GM12891 (cell line): ENCODE results near the gene UBN1.

Source experiments
- DNase-seq: peaks from one replicate; pipeline ENCODE4 v3.0.0; 2011; ENCODE audit warnings: low spot score; ENCODE audit not compliant: insufficient read length
- FAIRE-seq: peaks from 2 replicates; lab custom pipeline; 2011; peaks lifted over from hg19 to GRCh38; lab: Jason Lieb, UNC
- PAX5 ChIP-seq: IDR thresholded peaks from 2 replicates; pipeline ENCODE4 v1.6.1; 2011; ENCODE audit warnings: low read length, moderate library complexity, mild to moderate bottlenecking; ENCODE audit not compliant: insufficient read depth, severe bottlenecking
- POLR2A ChIP-seq: IDR thresholded peaks from 2 replicates; pipeline ENCODE4 v1.6.1; 2011; ENCODE audit warnings: low read depth, low read length, control low read depth
- POLR2AphosphoS5 ChIP-seq: IDR thresholded peaks from 2 replicates; pipeline ENCODE4 v1.6.1; 2011; ENCODE audit warnings: low read depth, low read length, control low read depth
- POU2F2 ChIP-seq: IDR thresholded peaks from 2 replicates; pipeline ENCODE4 v1.6.1; 2011; ENCODE audit warnings: low read depth, mild to moderate bottlenecking, control low read depth, low read length, moderate library complexity
- SPI1 ChIP-seq: IDR thresholded peaks from 2 replicates; pipeline ENCODE4 v1.6.1; 2011; ENCODE audit warnings: low read depth, low read length, control low read depth
- TAF1 ChIP-seq: IDR thresholded peaks from 2 replicates; pipeline ENCODE4 v1.6.1; 2011; ENCODE audit warnings: low read depth, low read length, control low read depth

The UBN1 gene

DNA sequence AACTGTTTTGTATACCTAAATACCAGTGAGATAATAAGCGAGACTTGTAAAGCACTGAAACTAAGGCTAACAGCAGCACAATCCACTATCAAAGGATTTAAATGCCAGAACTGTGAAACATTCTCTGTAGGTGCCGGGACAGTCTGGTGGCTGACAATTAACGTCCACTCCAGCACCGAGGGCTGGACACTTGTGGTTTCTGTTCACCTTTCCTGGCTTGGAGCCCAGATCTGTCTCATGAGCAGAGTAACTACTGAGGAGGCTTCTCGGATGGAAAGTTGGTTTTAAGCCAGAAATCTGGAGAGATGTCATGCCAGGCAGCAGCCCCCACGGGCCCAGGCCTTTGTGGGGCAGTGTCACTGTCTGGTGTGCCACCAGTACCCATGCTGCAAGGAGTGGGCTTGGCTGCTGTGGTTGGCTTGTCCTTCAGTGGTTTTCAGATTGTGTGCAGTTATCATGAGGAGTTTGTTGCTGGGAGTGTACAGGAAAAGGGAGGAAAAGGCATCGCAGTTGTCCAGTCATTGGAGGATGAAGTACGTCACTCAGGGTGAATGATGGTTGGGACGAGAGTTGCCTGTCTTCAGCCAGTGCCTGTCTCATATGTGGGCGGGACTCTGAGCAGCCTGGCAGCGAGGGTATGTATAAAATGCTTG is 35.5 kb downstream of the UBN1 start:
- FAIRE-seq (no peak), DNase-seq (no peak)
- TF ChIP-seq POLR2AphosphoS5: no peak
- no peak for TF ChIP-seq POU2F2
- TF ChIP-seq PAX5: no peak

- DNase-seq: no peak
- TF ChIP-seq TAF1: no peak
- no peak for FAIRE-seq
Observed at GRCh38 chr16:4883501-4883900, 36.2 kb downstream of the UBN1 start.

DNA sequence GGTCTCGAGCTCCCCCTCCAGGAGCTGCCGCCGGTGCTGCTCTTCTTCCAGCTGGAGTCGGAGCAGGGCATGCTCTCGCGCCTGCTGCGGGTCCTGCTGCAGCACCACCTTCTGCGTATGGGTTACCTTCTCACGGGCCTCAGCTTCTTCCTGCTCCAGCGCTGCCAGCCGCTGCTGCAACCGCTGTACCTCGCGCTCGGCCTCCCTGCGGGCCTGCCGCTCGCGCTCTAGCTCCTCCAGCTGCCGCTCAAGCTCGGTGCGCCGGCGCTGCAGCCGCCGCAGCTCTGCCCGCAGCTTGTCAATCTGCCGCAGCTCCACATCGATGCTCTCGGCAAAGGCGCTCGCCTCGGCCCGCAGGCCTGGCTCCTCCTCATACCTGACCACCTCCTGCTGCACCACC is 36.9 kb downstream of the UBN1 start:
- DNase-seq (no peak), FAIRE-seq (no peak)
- TF ChIP-seq POU2F2: no peak
- TF ChIP-seq TAF1: no peak
- TF ChIP-seq POLR2A: no peak
- no peak for TF ChIP-seq PAX5
- no peak for TF ChIP-seq SPI1
- no peak for TF ChIP-seq POLR2AphosphoS5

GRCh38 chr16:4884972-4885874 is 37.9 kb downstream of the UBN1 start:
- no peak for TF ChIP-seq PAX5
- no peak for TF ChIP-seq SPI1
- no peak for TF ChIP-seq POLR2AphosphoS5
- FAIRE-seq: no peak

DNA sequence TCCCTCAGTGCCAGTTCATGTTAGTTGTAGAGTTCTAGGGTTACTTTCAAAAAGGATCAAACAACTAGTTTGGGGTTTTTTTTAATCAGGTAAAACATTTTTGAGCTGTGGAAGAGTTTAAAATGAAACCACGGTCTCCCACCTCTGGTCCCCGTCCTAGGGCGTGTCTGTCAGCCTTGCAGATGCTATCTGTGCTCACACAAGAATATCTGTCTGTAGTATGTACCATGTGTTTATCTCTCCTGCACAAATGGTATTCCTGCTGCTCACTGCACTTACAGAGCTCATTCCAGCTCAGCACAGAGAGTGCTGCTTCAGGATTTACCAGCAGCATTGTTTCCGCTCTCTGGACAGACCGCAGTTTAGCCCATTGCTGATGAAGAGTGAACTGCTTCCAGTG is 38.9 kb downstream of the UBN1 start:
- FAIRE-seq: no peak
- TF ChIP-seq TAF1 (no peak), POLR2AphosphoS5 (no peak), POLR2A (no peak), PAX5 (no peak)
- no peak for DNase-seq

More at GRCh38 chr16:4884972-4885874, 37.9 kb downstream of the UBN1 start:
- no peak for DNase-seq

GRCh38 chr16:4888428-4889135 is 41.3 kb downstream of the UBN1 start:
- DNase-seq (no peak), FAIRE-seq (no peak)
- TF ChIP-seq PAX5 (no peak), POLR2AphosphoS5 (no peak), POLR2A (no peak), SPI1 (no peak)

- DNase-seq: no peak
- TF ChIP-seq POLR2A (no peak), TAF1 (no peak), POLR2AphosphoS5 (no peak), SPI1 (no peak), PAX5 (no peak), POU2F2 (no peak)
- no peak for FAIRE-seq
Observed at GRCh38 chr16:4890026-4890425, 42.7 kb downstream of the UBN1 start.

DNA sequence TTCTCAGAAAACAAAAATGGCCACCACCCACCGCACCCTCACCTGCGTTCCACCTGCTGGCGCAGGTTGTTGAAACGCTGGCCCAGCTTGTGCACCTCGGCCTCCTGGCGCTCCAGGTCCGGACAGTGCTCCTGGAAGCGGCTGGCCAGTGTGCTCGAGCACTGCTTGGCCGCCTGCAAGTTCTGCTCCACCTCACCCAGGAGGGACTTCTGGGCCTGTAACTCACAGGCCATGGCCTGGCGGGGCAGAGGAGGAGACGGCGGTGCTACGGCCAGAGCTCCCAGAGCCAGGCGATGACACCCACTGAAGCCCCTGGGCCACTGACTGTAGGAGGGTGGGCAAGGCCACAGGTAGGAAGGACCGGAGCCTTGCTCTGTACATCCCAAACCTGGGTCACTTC is 43.4 kb downstream of the UBN1 start:
- TF ChIP-seq POU2F2 (no peak), POLR2A (no peak)
- DNase-seq: no peak
- no peak for FAIRE-seq

GRCh38 chr16:4891097-4891885 is 44.0 kb downstream of the UBN1 start:
- FAIRE-seq (no peak), DNase-seq (no peak)
- TF ChIP-seq PAX5 (no peak), TAF1 (no peak), POLR2A (no peak), POU2F2 (no peak), SPI1 (no peak), POLR2AphosphoS5 (no peak)

GRCh38 chr16:4891886-4892216 is 44.6 kb downstream of the UBN1 start:
- TF ChIP-seq POLR2AphosphoS5 (no peak), POLR2A (no peak), PAX5 (no peak), SPI1 (no peak), POU2F2 (no peak), TAF1 (no peak)
- DNase-seq (no peak), FAIRE-seq (no peak)
